Measurements from ENCODE around the gene CFAP251. TPM values are rescaled to one million over a fixed set of nuclear protein-coding genes. Genes with fewer than 3 reads are reported as not detected.

Gene CFAP251
- polyA plus RNA-seq, 1 experiment, result 1.3 TPM

- no peak for TF ChIP-seq CTCF (IDR thresholded peaks at IDR 0.05; ENCODE audit: insufficient read depth, low read depth, low read length)
- POLR2A ChIA-PET, result no interaction called here
- no peaks in the 10 kb centered on the region for H3K27me3 ChIP-seq (ENCODE audit: control insufficient read depth, insufficient read depth, low read length)
- DNase-seq (ENCODE audit: low read depth), result no peak
- CTCF ChIA-PET, result interaction anchor here (2.1 kb wide), 1 partner anchor 11 kb away, joined by 4 read pairs; no protein-coding TSS in a partner anchor
- no peaks in the 10 kb centered on the region for H3K36me3 ChIP-seq (ENCODE audit: control insufficient read depth, insufficient read depth, low read length)
- no peak overlapping the region for H3K4me3 ChIP-seq (ENCODE audit: low read depth, low read length)
Observed at GRCh38 chr12:122013136-122013535, 94.7 kb downstream of the CFAP251 start.

- no peaks in the 10 kb centered on the region for H3K27me3 ChIP-seq (ENCODE audit: control insufficient read depth, insufficient read depth, low read length)
- H3K36me3 ChIP-seq (ENCODE audit: control insufficient read depth, insufficient read depth, low read length), result no peaks in the 10 kb centered on the region
- ChIA-PET POLR2A (no interaction called here), CTCF (interaction anchor here (0.7 kb wide), 1 partner anchor 1639 kb away, joined by 4 read pairs; no protein-coding TSS in a partner anchor)
- TF ChIP-seq CTCF (IDR thresholded peaks at IDR 0.05; ENCODE audit: insufficient read depth, low read depth, low read length), result no peak
- DNase-seq (ENCODE audit: low read depth), result no peak
- H3K4me3 ChIP-seq (ENCODE audit: low read depth, low read length), result no peak overlapping the region
Observed at GRCh38 chr12:122013791-122014590, 95.6 kb downstream of the CFAP251 start.

GRCh38 chr12:122014781-122015180 lies 96.4 kb downstream of the CFAP251 start:
- Histone ChIP-seq H3K27me3 (ENCODE audit: control insufficient read depth, insufficient read depth, low read length) (no peaks in the 10 kb centered on the region), H3K4me3 (ENCODE audit: low read depth, low read length) (no peak overlapping the region), H3K36me3 (ENCODE audit: control insufficient read depth, insufficient read depth, low read length) (no peaks in the 10 kb centered on the region)
- no peak for TF ChIP-seq CTCF (IDR thresholded peaks at IDR 0.05; ENCODE audit: insufficient read depth, low read depth, low read length)
- ChIA-PET POLR2A (no interaction called here), CTCF (interaction anchor here (0.7 kb wide), 1 partner anchor 1640 kb away, joined by 4 read pairs; no protein-coding TSS in a partner anchor)
- no peak for DNase-seq (ENCODE audit: low read depth)

GRCh38 chr12:122018457-122018856 lies 100.1 kb downstream of the CFAP251 start:
- POLR2A ChIA-PET, result interaction anchor here (0.6 kb wide), 1 partner anchor 290 kb away, joined by 3 read pairs; no protein-coding TSS in a partner anchor
- TF ChIP-seq CTCF (IDR thresholded peaks at IDR 0.05; ENCODE audit: insufficient read depth, low read depth, low read length), result no peak
- H3K27me3 ChIP-seq (ENCODE audit: control insufficient read depth, insufficient read depth, low read length), result no peaks in the 10 kb centered on the region
- DNase-seq (ENCODE audit: low read depth), result no peak
- no peaks in the 10 kb centered on the region for H3K36me3 ChIP-seq (ENCODE audit: control insufficient read depth, insufficient read depth, low read length)
- CTCF ChIA-PET, result interaction anchor here (1.0 to 1.1 kb wide), 2 partner anchors 11 to 16 kb away, joined by 3 read pairs; no protein-coding TSS in a partner anchor
- H3K4me3 ChIP-seq (ENCODE audit: low read depth, low read length), result no peak overlapping the region

- POLR2A ChIA-PET, result interaction anchor here (0.6 kb wide), 1 partner anchor 290 kb away, joined by 3 read pairs; no protein-coding TSS in a partner anchor
- CTCF ChIA-PET, result interaction anchor here (1.0 to 1.1 kb wide), 2 partner anchors 12 to 16 kb away, joined by 3 read pairs; no protein-coding TSS in a partner anchor
- TF ChIP-seq CTCF (IDR thresholded peaks at IDR 0.05; ENCODE audit: insufficient read depth, low read depth, low read length), result no peak
- H3K4me3 ChIP-seq (ENCODE audit: low read depth, low read length), result no peak overlapping the region
- H3K36me3 ChIP-seq (ENCODE audit: control insufficient read depth, insufficient read depth, low read length), result no peaks in the 10 kb centered on the region
- no peaks in the 10 kb centered on the region for H3K27me3 ChIP-seq (ENCODE audit: control insufficient read depth, insufficient read depth, low read length)
- DNase-seq (ENCODE audit: low read depth), result no peak
Observed at GRCh38 chr12:122018937-122019336, 100.5 kb downstream of the CFAP251 start.

Data from BJ (cell line).